Right lung (tissue), 10 donors: ENCODE measurements around the gene LZIC. TPM values are rescaled to one million over a fixed set of nuclear protein-coding genes. Genes with fewer than 3 reads are reported as not detected.
"Not testable (repeated sequence)": the region's sequence is repeated elsewhere in the genome, so short reads cannot be mapped to it uniquely, and the experiment has no call there.

Experiments
- DNase-seq, 2 donors: peaks; one replicate each; pipeline ENCODE4 v3.0.0-alpha.2; 2013
- long read RNA-seq, 8 donors: transcript quantifications; one replicate each; lab custom pipeline, GENCODE V29; 2026
- polyA plus RNA-seq, 5 donors: library from polyadenylated mRNA; unstranded; fragments of 120-200 nt; gene quantifications; one replicate each; pipeline versions ENCODE4 v1.2.1 to v1.2.3, GENCODE V29; 2013; ENCODE audit warnings: inconsistent platforms in 1 of 5, low replicate concordance in 1 of 5; ENCODE audit not compliant: insufficient read length in 5 of 5, insufficient read depth in 1 of 5

The LZIC gene
- polyA plus RNA-seq, result 10 to 100 TPM; 51.5 to 71.0 (median 66.5) TPM
- long read RNA-seq, donor 1, transcript LZIC-202 (8 exons, 2,281 nt), result major isoform, 7 of 18 reads
- long read RNA-seq, donor 1, transcript LZIC-201 (8 exons, 945 nt), result minor isoform, 6 of 18 reads
- long read RNA-seq, donor 1, transcript LZIC-203 (7 exons, 1,405 nt), result minor isoform, 5 of 18 reads
- long read RNA-seq, donor 1, partial matches to known transcripts, result 0 of 18 reads
- long read RNA-seq, donor 1, other reads (novel, unspliced or antisense), result 0 of 18 reads
- long read RNA-seq, donor 2, transcript LZIC-203 (7 exons, 1,405 nt), result major isoform, 7 of 13 reads
- long read RNA-seq, donor 2, partial matches to known transcripts, result 0 of 13 reads
- long read RNA-seq, donor 2, other reads (novel, unspliced or antisense), result 0 of 13 reads
- long read RNA-seq, donor 3, transcript LZIC-201 (8 exons, 945 nt), result major isoform, 5 of 11 reads
- long read RNA-seq, donor 3, transcript LZIC-203 (7 exons, 1,405 nt), result major isoform, 5 of 11 reads
- long read RNA-seq, donor 3, partial matches to known transcripts, result 0 of 11 reads
- long read RNA-seq, donor 3, other reads (novel, unspliced or antisense), result 0 of 11 reads
- long read RNA-seq, donor 4, transcript LZIC-202 (8 exons, 2,281 nt), result major isoform, 6 of 11 reads
- long read RNA-seq, donor 4, partial matches to known transcripts, result 0 of 11 reads
- long read RNA-seq, donor 4, other reads (novel, unspliced or antisense), result 0 of 11 reads
- long read RNA-seq, donor 5, transcript LZIC-203 (7 exons, 1,405 nt), result minor isoform, 5 of 15 reads
- long read RNA-seq, donor 5, transcript LZIC-201 (8 exons, 945 nt), result major isoform, 8 of 15 reads
- long read RNA-seq, donor 5, partial matches to known transcripts, result 0 of 15 reads
- long read RNA-seq, donor 5, other reads (novel, unspliced or antisense), result 0 of 15 reads
- long read RNA-seq, donor 6, transcript LZIC-201 (8 exons, 945 nt), result minor isoform, 5 of 16 reads
- long read RNA-seq, donor 6, transcript LZIC-202 (8 exons, 2,281 nt), result major isoform, 7 of 16 reads
- long read RNA-seq, donor 6, partial matches to known transcripts, result 0 of 16 reads
- long read RNA-seq, donor 6, other reads (novel, unspliced or antisense), result 0 of 16 reads
- long read RNA-seq, donor 7, transcript LZIC-201 (8 exons, 945 nt), result major isoform, 6 of 11 reads
- long read RNA-seq, donor 7, partial matches to known transcripts, result 0 of 11 reads
- long read RNA-seq, donor 7, other reads (novel, unspliced or antisense), result 0 of 11 reads
- long read RNA-seq, donor 8, partial matches to known transcripts, result 0 of 3 reads
- long read RNA-seq, donor 8, other reads (novel, unspliced or antisense), result 0 of 3 reads

DNA sequence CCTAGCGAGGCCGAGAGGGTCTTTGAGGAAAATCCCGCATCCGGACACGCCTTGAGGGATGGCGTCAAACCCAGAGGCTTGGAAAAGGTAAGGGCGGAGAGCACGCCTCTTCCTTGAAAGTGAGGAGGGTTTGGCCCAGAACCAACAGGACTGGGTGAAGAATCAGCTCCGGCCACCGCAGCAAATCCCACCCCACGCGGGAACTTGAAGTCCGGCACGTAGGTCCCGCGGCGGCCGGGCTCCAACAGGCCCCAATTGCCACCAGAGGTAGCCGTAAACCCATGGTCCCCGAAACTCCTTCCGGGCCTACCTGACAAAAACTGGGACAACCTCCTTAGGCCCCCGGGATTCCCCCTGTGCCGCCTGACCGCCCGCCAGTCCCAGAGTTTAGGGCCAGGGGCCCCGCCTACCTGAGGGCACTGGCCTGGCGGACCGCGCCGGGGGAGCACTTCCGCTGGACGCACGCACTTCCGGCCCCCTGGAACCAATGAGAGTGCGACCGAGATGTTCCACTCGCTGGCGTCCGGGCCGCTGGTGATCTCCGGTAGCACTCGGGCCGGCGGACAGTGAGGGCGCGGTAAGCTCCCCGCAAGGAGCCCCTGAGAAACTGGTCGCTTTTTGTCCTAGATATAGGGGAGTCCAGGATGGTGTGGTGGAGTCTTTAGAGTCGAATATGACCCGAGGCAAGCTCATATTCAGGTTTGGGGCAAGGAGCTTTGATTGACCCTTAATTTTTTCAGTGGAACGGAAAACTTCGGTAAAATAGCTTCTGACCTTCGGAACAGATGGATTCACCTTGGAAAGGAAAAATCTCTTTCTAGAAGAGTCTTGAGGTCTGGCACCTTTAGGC is at the start of gene LZIC, which contains the start of gene NMNAT1:
LZIC (minus strand) TSS at position 453 of the 850 bp plus-strand sequence. CDS start 6,772 bp downstream, outside the sequence.
NMNAT1 (plus strand) TSS at position 537 of the 850 bp plus-strand sequence. CDS start 28,599 bp downstream, outside the sequence.
- DNase-seq, result peak; percentile 88 to 90

GRCh38 chr1:9992910-9993309 is 49.7 kb upstream of the LZIC start:
- no peak for DNase-seq

DNA sequence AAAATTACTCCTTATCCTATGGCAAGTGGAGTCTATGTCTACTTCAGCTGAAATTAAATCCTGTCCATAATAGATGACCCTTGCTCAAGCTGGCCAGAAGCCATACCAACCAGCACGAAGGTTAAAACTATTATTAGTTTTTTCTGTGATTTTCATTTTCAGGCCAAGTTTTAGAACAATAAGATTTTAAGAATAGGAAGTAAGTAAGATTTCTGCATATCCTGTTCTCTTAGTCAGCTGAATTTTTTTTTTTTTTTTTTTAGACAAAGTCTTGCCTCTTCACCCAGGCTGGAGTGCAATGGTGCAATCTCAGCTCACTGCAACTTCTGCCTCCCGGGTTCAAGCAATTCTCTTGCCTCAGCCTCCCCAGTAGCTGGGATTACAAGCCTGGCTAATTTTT is 47.8 kb upstream of the LZIC start:
- no peak for DNase-seq

DNA sequence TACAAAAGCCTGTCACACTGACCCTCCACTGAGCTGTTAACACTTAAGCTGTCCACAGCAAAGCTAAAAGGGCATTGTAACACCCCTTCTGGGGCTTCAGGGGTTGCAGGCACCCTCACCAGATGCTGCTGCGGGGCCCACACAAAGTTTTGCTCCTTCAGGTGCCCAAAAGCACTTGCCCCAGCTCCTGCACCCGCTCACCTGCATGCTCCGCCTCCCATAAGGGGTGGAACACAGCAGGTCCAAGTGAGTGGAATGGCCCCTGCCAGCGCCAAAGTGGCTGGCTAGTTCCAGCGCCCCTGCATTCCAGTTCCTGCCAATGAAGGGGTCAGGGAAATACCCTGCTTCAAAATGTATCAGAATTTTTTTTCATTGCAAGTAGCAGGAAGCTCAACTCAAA is 46.6 kb upstream of the LZIC start:
- DNase-seq, result no peak

DNA sequence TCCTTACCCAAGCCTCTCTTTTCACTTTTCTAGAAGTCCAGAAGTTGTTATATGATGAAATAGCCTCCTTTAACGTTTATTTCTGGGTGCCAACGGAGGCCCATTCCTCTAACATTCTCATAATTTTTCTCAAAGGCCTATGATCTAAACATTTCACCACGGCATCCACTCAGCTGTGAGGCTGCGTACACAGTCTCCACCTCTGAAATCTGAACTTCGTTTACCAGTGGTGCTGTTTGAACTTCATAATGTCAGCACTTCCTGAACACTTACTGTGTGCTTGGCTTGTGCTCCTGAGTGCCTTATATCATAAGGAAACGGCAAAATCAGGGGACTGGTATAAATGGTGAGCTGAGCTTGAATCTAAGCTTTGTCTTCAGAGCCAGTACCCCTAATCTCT is 41.8 kb upstream of the LZIC start:
- DNase-seq, result no peak

GRCh38 chr1:9984253-9984652 is 41.1 kb upstream of the LZIC start:
- no peak for DNase-seq

DNA sequence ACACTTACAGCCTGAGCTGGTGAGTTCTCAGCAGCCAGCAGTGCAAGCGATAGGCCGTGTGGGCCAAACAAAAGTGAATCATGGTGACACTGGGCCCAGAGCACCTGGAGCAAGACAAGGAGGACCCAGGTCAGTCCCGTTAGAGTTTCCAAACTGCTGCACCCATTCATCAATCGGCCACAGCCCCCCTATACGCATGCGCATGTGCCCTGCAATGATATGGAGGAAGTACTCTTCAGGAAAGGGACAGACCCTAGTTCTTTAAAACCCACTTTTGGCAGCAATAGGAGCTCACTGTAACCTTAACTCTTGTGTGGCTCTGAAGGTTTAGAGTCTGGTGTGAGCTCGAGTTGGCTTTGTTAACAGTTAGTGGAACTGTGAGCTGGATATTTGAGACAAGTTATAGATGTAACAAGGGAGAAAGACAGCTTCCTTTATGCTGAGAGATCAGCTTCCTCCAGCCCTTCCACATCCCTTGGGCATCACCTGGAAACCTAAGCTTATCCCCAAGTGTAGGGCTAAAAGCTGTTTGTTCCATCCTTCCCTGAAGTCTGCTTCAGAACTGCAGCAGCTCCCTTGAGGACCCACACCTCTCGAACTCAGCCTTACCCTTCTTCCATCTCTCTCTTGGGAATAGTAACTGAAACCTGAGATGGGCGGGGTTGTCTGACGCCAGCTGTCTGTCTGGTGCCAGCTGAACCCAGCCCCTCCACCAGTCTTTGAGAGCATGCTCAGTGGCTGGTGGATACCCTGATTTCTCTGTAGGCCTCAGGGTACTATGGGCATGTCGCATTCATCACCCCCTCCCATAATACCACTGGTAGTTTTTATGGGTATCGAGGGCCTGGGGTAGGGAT is 17.7 kb upstream of the LZIC start:
- DNase-seq, result no peak

DNA sequence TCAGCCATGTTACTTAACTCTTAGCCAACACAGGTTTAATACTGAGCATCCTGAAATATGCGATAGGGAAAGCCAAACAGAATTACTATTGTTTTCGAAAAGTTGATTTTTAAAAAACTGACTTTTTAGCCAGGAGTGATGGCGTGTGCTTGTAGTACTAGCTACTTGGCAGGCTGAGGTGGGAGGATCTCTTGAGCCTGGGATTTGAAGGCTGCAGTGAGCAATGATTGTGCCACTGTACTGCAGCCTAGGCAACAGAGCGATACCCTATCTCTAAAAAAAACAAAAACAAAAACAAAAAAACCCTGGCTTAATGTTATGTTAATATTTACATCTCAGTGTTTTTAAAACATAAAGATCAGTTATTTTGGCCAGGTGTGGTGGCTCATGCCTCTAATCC is 16.8 kb upstream of the LZIC start:
- no peak for DNase-seq

- no peak for DNase-seq
These were observed 14.5 kb upstream of the LZIC start for GRCh38 chr1:9957726-9958125.

DNA sequence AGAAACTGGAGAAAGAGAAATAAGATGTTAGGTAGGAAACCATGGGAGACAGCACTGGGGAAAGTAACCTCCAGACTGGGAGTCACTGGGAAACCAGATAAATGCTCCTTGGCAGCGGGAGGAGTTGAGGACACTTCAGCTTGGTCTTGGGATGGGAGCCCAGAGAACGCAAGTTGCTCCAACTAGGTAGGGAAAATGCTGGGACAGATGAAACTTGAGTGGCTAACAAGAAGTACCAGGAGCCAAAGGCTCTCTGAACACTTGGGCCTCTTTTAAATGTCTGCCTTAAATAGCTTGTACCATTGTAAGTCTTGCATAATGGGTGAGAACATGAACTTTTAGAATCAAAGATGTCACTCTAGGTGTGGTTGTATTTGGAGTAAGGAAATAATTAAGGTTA is 3.1 kb upstream of the LZIC start:
- DNase-seq, result no peak

DNA sequence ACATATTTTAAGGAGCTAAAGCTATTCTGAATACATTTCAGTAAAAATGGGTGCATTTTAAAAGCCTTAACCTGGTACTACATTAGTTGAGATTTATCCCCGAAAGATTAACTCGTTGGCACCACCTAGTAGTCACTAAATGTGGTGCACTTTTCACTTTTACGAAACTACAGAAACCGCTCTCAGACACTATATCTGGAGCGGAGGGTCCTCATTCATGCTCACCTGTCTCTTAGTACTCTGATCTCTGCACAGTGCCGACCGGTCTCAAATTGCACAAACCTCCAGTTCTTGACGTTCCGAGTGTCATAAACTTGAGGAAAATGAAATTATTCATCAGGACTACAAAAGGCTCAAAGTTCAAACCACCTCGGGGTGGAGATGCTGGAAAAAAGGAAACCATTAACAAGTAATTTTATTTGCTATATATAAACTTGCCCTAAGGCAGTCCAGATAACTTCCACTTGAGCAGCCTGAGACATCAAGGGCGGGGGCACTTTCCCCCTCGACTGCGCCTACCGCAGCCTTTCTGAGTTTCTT is 722 bp downstream of the LZIC start:
- DNase-seq, result peak in 1 of 2 donors; percentile 19

DNA sequence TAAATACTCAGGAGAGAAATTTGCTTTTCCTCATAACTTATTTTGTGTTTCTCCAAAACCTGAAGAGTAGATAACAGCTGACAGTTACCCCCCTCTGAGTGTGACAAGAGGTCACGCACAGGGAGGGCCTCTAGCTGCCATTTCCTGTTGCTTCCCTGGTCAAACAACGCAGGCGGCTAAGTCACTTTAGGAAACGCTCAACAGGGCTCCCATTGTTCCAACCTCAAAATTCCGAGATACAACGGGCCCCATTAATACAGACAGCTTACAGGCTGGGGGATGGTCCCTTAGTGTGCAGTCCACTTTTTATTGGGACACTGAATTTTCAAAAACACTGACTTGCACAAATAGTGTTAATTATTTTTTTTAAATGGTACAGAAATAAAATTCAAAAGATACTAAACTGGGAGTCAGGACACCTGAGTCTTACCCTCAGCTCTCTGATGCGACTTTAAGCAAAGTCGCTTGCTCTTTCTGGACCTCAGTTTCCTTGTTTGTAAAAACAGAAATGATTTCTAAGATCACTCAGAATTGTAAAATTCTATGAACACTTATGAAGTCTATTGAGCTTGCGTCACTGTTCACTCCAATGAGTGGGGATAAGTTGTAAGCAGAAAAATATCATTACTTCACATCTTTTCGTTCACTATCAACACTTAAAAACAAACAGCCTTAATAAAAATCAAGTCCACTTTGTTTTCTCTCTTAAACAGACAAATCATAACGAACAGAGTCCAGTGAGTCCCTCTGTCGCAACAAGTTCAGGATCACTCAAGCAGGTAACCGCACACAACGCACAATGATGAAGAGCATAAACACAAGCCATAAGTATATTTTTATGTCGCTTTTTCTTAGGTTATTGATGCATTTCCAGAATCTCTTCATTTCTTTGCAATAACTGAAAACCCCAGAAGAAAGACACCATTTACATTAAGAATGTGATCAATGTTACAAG is 13.5 kb downstream of the LZIC start:
- DNase-seq, result no peak

GRCh38 chr1:9927259-9927658 is 15.9 kb downstream of the LZIC start:
- DNase-seq, result no peak

DNA sequence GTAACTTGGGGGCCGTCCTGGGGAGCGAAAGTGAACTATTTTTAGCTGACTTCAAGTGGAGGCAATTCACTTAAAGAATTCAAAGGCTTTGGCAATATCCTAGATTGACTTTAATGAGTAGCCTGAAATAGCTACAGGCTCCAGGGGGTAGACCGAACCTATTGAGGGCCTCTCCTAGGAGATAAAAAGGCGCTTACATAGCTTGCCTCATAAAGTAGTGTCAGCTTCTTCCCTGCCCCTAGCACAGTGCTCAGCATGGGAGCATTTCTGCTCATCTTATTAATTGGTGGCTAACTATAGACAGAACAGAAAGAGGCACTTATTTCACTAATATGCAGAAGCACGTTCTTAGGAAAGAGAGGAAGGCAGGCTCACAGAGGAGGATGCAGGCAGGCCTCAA is 20.8 kb downstream of the LZIC start:
- DNase-seq, result no peak

GRCh38 chr1:9920606-9921005 is 22.6 kb downstream of the LZIC start:
- no peak for DNase-seq

- DNase-seq, result no peak
These were observed 25.3 kb downstream of the LZIC start for GRCh38 chr1:9917901-9918300.

GRCh38 chr1:9917495-9917894 is 25.7 kb downstream of the LZIC start:
- DNase-seq, result not testable (repeated sequence)

DNA sequence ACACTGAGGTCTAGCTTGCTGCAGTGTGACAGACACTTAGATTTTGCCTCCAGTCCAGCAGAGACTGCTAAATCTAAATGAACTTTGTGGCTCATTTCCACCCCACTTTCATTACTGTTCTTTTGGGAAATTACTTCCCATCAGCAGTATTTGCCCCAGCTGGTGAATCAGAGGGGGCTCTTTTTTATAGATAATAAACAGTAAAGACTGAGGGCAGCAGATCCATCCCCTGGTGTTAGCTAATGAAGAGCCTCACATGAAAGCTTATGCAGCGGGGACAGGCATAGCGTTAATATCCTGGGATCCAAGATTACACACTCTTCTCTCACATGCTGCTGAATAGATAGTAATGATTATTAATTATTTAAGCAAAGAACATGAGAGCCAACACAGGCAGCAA is 26.7 kb downstream of the LZIC start:
- no peak for DNase-seq
